ENCODE data around the gene VWA2. TPM values are rescaled to one million over a fixed set of nuclear protein-coding genes. Genes with fewer than 3 reads are reported as not detected.
A peak's percentile ranks its signal among the peaks of the same experiment; 100 is the strongest.

VWA2 gene
- polyA plus RNA-seq, 12 donors = 0.29 to 20.5 (median 0.44) TPM; not detected in 2

- DNase-seq = no peak
These were observed 55.5 kb downstream of the VWA2 start for GRCh38 chr10:114294549-114294948.

- no peak for DNase-seq
These were observed 56.3 kb downstream of the VWA2 start for GRCh38 chr10:114295393-114295792.

- DNase-seq = no peak
These were observed 58.2 kb downstream of the VWA2 start for GRCh38 chr10:114297136-114297705.

GRCh38 chr10:114300036-114300645, 61.1 kb downstream of the VWA2 start:
- no peak for DNase-seq

DNA sequence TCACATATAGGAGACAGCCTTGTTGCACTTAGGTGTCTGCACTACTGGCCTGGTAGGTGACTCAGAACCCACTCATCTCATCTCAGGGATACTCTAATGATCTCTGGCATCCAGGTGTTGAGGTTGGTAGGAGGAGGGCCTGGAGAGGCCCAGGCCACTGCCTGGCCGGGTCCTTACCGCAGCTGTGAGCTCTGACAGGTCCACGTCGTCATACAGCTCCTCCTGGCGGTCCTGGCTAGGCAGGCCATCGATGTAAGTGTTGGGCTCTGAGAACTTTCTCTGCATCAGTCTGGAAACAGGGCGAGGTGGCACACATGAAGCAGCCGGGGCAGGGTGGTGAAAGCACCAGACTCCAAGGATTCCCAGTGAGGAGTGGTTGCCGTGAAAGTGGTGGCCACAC, 62.1 kb downstream of the VWA2 start:
- DNase-seq = no peak

- DNase-seq = no peak
These were observed 63.1 kb downstream of the VWA2 start for GRCh38 chr10:114301951-114302710.

DNA sequence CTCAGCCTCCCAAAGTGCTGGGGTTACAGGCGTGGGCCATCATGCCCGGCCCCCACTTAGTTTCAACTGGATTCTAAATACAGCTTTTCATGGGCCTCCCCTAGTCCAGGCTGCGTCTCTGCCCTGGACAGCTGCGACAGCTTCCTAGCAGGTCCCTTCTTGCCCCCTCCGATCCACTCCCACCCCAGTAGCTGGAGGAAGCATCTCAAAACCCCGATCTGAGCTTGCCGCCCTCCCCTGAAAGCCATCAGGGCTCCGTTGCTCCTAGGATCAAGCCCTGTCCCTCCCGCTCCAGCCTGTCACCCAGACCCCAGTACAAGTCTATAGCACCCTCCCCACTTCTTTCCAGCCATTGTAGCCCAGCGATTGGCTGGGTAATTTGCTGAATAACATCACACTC, 64.5 kb downstream of the VWA2 start:
- no peak for DNase-seq

- DNase-seq = peak; percentile 89
These were observed 65.0 kb downstream of the VWA2 start for GRCh38 chr10:114304017-114304570.

DNA sequence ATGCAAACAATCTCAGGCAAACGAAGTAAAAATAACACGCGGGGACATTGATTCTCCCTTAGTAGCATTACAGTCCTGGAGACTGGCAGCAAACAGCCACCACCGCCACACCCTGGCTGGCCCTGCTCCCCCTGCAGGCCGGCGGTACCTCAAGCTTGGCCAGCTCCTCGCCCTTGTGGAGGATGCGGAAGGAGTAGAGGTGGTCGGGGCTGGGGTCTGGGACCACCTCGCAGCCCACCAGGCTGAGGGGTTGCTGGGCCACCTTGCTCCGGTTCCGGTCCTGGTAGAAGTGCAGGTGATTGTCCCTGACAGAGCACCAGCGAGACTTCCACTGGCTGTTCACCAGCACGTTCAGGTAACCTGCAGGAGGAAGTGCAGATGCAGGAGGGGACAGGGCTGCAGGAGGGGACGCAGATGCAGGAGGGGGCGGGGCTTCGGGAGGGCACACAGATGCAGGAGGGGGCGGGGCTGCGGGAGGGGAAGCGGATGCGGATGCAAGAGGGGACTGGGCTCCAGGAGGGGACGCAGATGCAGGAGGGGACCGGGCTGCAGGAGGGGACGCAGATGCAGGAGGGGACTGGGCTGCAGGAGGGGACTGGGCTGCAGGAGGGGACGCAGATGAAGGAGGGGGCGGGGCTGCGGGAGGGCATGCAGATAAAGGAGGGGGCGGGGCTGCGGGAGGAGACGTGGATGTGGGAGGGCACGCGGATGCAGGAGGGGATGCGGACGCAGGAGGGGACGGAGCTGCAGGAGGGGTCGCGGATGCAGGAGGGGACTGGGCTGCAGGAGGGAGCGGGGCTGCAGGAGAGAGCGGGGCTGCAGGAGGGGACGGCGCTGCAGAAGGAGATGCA, 65.7 kb downstream of the VWA2 start:
- DNase-seq = no peak

DNA sequence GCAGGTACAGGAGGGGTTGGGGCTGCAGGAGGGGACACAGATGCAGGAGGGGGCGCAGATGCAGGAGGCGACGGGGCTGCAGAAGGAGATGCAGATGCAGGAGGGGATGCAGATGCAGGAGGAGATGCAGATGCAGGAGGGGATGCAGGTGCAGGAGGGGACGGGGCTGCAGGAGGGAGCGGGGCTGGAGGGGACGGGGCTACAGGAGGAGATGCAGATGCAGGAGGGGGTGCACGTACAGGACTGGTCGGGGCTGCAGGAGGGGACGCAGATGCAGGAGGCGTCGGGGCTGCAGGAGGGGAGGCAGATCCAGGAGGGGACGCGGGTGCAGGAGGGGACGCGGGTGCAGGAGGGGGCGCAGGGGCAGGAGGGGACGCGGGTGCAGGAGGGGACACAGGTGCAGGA, 66.5 kb downstream of the VWA2 start:
- no peak for DNase-seq

DNA sequence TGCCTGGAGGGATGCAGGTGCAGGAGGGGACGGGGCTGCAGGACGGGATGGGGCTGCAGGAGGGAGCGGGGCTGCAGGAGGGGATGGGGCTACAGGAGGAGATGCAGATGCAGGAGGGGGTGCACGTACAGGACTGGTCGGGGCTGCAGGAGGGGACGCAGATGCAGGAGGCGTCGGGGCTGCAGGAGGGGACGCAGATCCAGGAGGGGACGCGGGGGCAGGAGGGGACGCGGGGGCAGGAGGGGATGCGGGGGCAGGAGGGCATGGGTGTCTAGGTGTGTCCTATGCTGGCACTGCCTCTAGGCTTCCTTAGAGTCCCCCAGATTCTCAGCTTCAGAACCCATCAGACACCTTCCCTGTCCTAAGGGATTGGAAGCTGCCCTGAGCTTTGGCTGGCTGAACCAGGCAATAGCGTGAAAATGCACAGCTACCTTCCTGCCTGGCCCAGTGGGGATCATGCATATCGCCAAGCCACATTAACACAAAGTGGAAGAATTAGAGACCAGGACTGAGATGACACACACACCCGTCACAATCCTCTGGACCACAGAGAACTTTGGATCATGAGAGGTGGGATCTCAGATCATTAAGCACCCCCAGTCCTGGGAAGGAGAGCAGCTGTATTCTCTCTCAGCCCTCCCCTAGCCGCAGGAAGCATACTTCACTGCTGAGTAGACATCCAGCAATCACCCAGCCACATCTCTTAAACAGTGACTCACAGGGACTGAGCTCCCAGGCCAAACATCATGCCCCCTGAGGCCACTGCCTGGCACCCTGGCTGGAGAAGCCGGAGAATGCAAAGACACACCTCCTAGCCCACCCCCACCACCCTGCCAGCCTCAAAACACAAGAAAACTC, 67.3 kb downstream of the VWA2 start:
- no peak for DNase-seq

GRCh38 chr10:114307731-114308130, 68.7 kb downstream of the VWA2 start:
- DNase-seq = no peak

DNA sequence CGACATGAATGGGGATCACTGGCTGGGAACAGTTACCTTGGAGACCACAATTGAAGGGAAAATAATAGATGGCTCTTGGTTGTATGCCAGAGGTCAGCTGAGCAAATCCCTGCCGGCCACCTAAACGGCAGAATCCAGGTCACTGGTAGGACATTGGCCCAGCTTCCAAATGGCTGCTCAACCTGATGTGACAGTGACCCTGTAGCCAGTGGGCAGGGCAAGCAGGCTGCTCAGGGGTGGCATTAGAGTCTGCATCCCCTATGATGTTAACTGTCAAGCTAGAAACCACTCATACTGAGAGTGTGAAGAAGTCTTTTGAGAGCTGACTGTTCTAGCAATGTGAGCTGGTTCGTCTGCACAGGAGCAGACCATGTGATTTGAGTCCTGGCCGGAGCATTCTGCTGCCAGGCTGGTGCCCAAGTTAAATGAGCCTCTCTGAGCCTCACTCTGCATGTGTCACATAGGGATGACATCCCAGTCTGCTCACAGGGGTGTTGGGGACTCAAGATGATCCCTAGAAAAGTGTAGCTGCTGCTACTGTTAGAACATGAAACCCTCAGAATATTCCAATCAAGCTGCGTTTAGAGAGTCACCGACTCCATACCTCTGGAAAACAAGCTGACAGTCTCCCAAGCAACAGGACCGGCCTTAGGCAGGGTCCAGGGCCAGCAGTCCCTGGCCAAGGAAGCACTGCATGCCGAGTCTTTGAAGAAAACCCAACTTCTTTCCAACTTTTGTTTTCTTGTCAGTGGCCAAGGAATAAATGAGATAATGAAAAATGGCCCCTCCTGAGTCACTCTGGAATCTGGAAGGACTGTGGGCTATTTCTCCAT, 69.7 kb downstream of the VWA2 start:
- DNase-seq = no peak

DNA sequence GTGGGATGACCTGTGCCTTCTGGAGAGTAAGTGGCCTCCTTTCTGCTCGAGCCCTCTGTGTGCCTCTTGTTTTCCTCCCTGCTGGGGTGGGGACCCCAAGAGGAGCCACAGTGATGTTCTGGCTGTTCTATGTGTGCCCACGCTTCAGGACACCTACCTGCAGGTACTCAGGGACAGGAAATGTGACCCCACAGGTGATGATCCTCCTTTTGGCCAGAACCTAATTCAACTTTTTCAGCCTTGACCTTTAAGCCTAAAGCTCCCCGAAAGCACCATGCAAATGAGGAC, 70.3 kb downstream of the VWA2 start:
- no peak for DNase-seq

DNA sequence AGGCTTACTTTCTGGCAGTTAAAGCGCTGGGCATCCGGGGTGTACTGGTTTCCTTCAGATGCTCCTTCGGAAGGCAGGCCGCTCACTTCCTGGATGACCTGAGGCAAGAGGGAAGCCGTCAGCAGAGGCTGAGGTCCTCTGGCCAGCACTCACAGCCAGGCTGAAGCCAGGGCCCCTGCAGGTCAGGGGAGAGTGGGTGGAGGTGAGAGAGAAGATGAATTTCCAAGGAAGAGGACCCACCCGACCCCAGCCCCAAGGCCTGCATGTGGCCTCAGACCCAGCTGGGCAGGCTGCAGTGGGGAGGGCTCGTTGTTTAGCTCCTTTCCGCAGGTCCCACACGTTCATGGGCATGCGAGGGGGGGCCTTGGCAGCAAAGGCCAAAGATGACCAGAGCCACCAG, 71.3 kb downstream of the VWA2 start:
- no peak for DNase-seq

DNA sequence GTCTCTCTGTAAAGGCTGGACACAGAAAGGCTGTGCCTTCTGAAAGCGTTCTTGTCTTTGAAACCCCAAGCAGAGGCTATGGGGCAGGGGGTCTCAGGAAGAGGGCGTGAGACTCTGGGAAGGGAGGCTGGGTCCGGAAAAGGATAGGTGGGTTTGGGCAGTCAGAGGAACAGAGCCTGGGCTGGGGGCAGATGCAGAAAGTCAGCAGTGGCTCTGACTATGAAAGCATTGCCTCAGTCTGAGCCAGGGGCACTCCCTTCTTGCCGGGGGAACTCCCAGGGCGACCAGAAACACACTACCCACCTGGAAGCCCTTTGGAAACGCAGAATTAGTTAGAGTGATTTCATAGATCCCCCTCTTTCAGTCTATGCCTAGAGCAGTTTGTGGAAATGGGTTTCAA, 72.0 kb downstream of the VWA2 start:
- DNase-seq = no peak

DNA sequence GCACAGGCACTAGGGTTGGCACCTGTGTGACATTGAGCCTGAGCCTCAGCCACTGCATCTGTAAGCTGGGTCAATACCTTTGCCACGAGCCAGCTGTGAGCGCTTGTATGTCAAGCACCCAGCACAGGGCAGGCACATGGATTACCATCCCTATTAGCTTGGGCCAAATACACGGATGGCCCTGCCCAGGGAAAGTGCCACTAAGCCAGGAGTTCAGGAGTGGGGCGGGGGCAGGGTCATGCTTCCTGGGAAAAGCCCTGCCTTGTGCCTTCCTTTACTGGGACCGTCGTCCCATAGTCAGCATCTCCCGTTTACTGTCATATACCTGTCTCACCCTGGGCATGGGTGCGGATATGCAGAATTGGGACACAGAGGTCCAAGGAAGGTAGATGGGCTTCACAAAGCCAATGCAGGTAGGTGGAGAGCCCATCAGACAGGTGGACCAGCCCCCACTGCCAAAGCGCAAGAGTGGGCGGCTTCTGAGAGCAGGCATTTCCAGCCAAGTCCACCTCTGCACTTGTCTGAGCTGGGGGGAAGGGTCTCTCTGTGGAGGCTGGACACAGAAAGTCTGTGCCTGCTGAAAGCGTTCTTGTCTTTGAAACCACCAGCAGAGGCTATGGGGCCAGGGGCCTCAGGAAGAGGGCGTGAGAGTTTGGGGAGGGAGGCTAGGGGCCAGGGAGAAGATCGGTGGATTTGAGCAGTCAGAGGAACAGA, 72.6 kb downstream of the VWA2 start:
- no peak for DNase-seq

DNA sequence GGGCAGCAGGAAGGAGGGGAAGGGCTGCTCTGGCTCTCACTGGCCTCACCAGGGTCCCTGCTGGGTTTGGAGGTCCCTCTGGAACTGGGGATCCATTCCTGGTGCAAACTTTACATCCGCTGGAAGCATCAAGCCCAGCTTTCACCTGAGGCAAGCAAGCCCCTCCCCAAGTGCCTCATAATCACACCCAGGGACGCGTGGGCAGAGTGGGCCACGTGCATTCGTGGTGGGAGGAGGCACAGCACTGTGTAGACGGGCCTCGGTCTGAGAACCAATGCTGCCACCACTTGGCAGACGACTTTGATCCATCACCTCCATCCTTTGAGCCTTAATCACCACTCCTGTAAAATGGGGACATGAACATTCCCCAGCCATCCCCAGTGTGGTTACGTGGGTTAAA, 74.1 kb downstream of the VWA2 start:
- DNase-seq = no peak

DNA sequence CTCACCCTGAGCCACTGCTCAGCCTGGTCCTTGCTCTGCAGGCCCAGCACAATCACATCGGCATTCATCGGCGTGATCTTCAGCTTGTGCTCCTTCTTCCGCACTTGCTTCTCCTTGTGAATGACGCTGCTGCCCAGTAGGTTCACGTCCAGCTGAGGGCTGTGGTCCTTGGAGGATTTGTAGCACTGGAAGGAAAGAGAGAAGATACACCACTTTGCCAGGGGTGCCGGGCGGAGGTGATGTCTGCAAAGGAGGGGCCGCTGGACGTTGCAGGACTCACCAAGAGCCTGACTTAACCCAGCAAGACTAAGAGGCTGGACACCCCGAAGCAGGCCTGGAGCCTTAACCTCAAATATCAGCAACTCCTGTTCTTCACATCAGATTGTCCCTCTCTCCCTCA, 74.8 kb downstream of the VWA2 start:
- no peak for DNase-seq
